Measurements from ENCODE around the gene ST3GAL3. TPM values are rescaled to one million over a fixed set of nuclear protein-coding genes. Genes with fewer than 3 reads are reported as not detected.

Gene ST3GAL3
- polyA plus RNA-seq, 1 of the 3 experiments (the other 2 are of a cell fraction), result 20.6 TPM

- no peaks in the 10 kb centered on the region for H3K9me2 ChIP-seq
- 91% methylated on average over 4 of the region's 7 CpGs for WGBS (ENCODE audit: low lambda C conversion rate)
- no peaks in the 10 kb centered on the region for H3F3A ChIP-seq (replicated peaks; ENCODE audit: insufficient read depth)
- DNase-seq, result no peak
- POLR2A ChIA-PET, result no interaction called here
- H3K79me2 ChIP-seq (ENCODE audit: insufficient read depth), result no peaks in the 10 kb centered on the region
- no peak overlapping the region for H3K9ac ChIP-seq
- no peak overlapping the region for H2AFZ ChIP-seq (ENCODE audit: low read depth)
- H3K27ac ChIP-seq (ENCODE audit: low read depth in 2 of 2, low read length in 1 of 2), result no peak overlapping the region
- CTCF ChIA-PET, result interaction anchor here (1.0 to 1.4 kb wide), 3 partner anchors 8 to 132 kb away, joined by 3 to 4 read pairs (median 4); no protein-coding TSS in a partner anchor
- H3K9me3 ChIP-seq, result no peaks in the 10 kb centered on the region
- H3K36me3 ChIP-seq (replicated peaks in 1 of 2; ENCODE audit: control insufficient read depth in 1 of 2, insufficient read depth in 2 of 2, low read length in 1 of 2), result peaks cover 0 to 17% of the 10 kb centered on the region in 2 experiments
- no peaks in the 10 kb centered on the region for H4K20me1 ChIP-seq (ENCODE audit: insufficient read depth)
- no peak overlapping the region for H3K4me2 ChIP-seq
- H3K4me1 ChIP-seq (ENCODE audit: control insufficient read depth in 1 of 2, insufficient read depth in 2 of 2, low read depth in 1 of 2, low read length in 1 of 2), result no peaks in the 10 kb centered on the region
- no peak overlapping the region for H3K4me3 ChIP-seq (ENCODE audit: low read depth in 2 of 2, low read length in 1 of 2)
- H3K27me3 ChIP-seq (ENCODE audit: insufficient read depth), result no peaks in the 10 kb centered on the region
- TF ChIP-seq FOXM1 (IDR thresholded peaks at IDR 0.05; ENCODE audit: low read depth) (no peak), TAF1 (IDR thresholded peaks at IDR 0.05; ENCODE audit: borderline replicate concordance, low read depth, low read length) (no peak), USF2 (IDR thresholded peaks at IDR 0.05; ENCODE audit: borderline replicate concordance, low read depth, low read length) (no peak), GABPA (IDR thresholded peaks at IDR 0.05; ENCODE audit: low read depth) (no peak), SIN3A (IDR thresholded peaks at IDR 0.05; ENCODE audit: borderline replicate concordance, low read depth, low read length) (no peak), CHD2 (IDR thresholded peaks at IDR 0.05; ENCODE audit: low read length, partially characterized antibody) (no peak)
- TF ChIP-seq, protein P1, sequence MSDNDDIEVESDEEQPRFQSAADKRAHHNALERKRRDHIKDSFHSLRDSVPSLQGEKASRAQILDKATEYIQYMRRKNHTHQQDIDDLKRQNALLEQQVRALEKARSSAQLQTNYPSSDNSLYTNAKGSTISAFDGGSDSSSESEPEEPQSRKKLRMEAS (IDR thresholded peaks at IDR 0.05; ENCODE audit: low read depth), result no peak
These were observed 194.0 kb downstream of the ST3GAL3 start for GRCh38 chr1:43901196-43901961.

- ChIA-PET CTCF (interaction anchor here (0.8 to 1.4 kb wide), 4 partner anchors 12 to 139 kb away, joined by 3 to 8 read pairs (median 4); no protein-coding TSS in a partner anchor), POLR2A (no interaction called here)
- no peaks in the 10 kb centered on the region for H3K79me2 ChIP-seq (ENCODE audit: insufficient read depth)
- H2AFZ ChIP-seq (ENCODE audit: low read depth), result no peak overlapping the region
- H3K36me3 ChIP-seq (replicated peaks in 1 of 2; ENCODE audit: control insufficient read depth in 1 of 2, insufficient read depth in 2 of 2, low read length in 1 of 2), result peaks cover 0 to 17% of the 10 kb centered on the region in 2 experiments
- no peaks in the 10 kb centered on the region for H3K9me3 ChIP-seq
- DNase-seq, result no peak
- no peaks in the 10 kb centered on the region for H4K20me1 ChIP-seq (ENCODE audit: insufficient read depth)
- no peaks in the 10 kb centered on the region for H3K9me2 ChIP-seq
- H3K4me2 ChIP-seq, result no peak overlapping the region
- no peak overlapping the region for H3K4me3 ChIP-seq (ENCODE audit: low read depth in 2 of 2, low read length in 1 of 2)
- H3K4me1 ChIP-seq (ENCODE audit: control insufficient read depth in 1 of 2, insufficient read depth in 2 of 2, low read depth in 1 of 2, low read length in 1 of 2), result no peaks in the 10 kb centered on the region
- H3K9ac ChIP-seq, result no peak overlapping the region
- no peak for TF ChIP-seq RAD21 (IDR thresholded peaks at IDR 0.05; ENCODE audit: low read length)
- TF ChIP-seq MXI1 (IDR thresholded peaks at IDR 0.05; ENCODE audit: low read depth, low read length), result no peak
- TF ChIP-seq EZH2phosphoT487 (IDR thresholded peaks at IDR 0.05; ENCODE audit: borderline replicate concordance, low read depth), result no peak
- TF ChIP-seq, protein P2, sequence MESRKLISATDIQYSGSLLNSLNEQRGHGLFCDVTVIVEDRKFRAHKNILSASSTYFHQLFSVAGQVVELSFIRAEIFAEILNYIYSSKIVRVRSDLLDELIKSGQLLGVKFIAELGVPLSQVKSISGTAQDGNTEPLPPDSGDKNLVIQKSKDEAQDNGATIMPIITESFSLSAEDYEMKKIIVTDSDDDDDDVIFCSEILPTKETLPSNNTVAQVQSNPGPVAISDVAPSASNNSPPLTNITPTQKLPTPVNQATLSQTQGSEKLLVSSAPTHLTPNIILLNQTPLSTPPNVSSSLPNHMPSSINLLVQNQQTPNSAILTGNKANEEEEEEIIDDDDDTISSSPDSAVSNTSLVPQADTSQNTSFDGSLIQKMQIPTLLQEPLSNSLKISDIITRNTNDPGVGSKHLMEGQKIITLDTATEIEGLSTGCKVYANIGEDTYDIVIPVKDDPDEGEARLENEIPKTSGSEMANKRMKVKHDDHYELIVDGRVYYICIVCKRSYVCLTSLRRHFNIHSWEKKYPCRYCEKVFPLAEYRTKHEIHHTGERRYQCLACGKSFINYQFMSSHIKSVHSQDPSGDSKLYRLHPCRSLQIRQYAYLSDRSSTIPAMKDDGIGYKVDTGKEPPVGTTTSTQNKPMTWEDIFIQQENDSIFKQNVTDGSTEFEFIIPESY (IDR thresholded peaks at IDR 0.05; ENCODE audit: borderline replicate concordance, low read depth), result no peak
- TF ChIP-seq POLR2AphosphoS5 (IDR thresholded peaks at IDR 0.05; ENCODE audit: low read depth, low read length), result no peak
- no peak for TF ChIP-seq RFX5 (IDR thresholded peaks at IDR 0.05; ENCODE audit: low read length)
- no peak for TF ChIP-seq GATA2 (CRISPR knock-in tag; IDR thresholded peaks at IDR 0.05)
- no peak for TF ChIP-seq NFIC (IDR thresholded peaks at IDR 0.05; ENCODE audit: borderline replicate concordance)
- 100% methylated on average over 4 of the region's 4 CpGs for WGBS (ENCODE audit: low lambda C conversion rate)
- no peaks in the 10 kb centered on the region for H3K27me3 ChIP-seq (ENCODE audit: insufficient read depth)
- H3F3A ChIP-seq (replicated peaks; ENCODE audit: insufficient read depth), result no peaks in the 10 kb centered on the region
- H3K27ac ChIP-seq (ENCODE audit: low read depth in 2 of 2, low read length in 1 of 2), result no peak overlapping the region
These were observed 194.9 kb downstream of the ST3GAL3 start for GRCh38 chr1:43902058-43902831.

All from SK-N-SH (cell line).